ENCODE data around the gene AGMAT.

Gene AGMAT

DNA sequence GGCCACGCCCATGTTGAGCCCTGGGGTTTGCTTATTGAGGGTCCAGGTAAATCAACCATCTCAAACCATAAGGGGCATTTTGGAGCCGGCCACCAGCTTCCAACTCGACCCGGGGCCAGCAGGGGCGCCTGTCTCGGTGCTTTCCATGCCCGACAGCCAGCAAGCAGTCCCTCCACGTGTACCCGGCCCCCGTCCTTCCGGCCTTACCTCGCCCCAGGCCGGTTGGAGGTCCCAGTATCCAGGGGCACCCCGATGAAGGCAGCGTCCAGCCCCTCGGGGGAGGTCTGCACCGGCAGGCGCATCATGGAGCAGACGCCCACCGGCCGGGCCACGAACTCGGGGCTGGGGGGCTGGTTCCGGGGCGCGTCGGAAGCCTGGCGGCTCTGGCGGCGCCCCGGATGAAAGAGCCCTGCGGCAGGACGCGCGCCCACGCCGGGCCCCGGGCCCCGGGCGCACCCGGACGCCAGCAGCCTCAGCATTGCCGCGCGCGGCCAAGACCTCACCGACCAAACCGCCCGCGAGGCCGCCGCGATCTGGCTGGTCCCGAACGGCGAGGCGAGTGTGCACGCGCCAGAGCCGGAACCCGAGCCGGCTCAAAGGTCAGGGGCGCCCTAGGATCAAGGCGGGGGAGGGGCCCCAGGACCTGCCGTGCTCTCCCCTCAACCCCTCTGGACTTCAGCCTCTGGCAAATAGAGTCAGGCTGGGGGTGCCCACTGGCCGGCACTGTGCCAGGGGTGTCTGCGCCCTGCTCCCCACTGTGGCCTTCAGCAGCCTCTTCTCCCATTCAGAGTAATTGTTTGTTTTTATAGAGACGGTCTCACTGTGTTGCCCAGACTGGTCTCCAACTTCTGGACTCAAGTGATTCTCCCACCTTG is at the start of gene AGMAT:
AGMAT (minus strand) TSS at position 563 of the 875 bp plus-strand sequence; CDS start at position 479, 84 bp downstream.
- TF ChIP-seq, protein P1, sequence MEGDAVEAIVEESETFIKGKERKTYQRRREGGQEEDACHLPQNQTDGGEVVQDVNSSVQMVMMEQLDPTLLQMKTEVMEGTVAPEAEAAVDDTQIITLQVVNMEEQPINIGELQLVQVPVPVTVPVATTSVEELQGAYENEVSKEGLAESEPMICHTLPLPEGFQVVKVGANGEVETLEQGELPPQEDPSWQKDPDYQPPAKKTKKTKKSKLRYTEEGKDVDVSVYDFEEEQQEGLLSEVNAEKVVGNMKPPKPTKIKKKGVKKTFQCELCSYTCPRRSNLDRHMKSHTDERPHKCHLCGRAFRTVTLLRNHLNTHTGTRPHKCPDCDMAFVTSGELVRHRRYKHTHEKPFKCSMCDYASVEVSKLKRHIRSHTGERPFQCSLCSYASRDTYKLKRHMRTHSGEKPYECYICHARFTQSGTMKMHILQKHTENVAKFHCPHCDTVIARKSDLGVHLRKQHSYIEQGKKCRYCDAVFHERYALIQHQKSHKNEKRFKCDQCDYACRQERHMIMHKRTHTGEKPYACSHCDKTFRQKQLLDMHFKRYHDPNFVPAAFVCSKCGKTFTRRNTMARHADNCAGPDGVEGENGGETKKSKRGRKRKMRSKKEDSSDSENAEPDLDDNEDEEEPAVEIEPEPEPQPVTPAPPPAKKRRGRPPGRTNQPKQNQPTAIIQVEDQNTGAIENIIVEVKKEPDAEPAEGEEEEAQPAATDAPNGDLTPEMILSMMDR (IDR thresholded peaks at IDR 0.05): peak; percentile 31
- peaks cover 4% of the 10 kb centered on the region for H3K4me1 Mint-ChIP-seq
- peak; percentile 63 for DNase-seq
- H3K36me3 Mint-ChIP-seq (ENCODE audit: low read depth): peaks cover 6% of the 10 kb centered on the region
- H3K9me3 Mint-ChIP-seq: no peaks in the 10 kb centered on the region
- H3K4me3 Mint-ChIP-seq: peak within 1 kb of the TSS; percentile 78
- H3K27me3 Mint-ChIP-seq (ENCODE audit: low read depth, poor library complexity): peaks cover 24% of the 10 kb centered on the region
- H3K27ac Mint-ChIP-seq: no peak within 1 kb of the TSS

DNA sequence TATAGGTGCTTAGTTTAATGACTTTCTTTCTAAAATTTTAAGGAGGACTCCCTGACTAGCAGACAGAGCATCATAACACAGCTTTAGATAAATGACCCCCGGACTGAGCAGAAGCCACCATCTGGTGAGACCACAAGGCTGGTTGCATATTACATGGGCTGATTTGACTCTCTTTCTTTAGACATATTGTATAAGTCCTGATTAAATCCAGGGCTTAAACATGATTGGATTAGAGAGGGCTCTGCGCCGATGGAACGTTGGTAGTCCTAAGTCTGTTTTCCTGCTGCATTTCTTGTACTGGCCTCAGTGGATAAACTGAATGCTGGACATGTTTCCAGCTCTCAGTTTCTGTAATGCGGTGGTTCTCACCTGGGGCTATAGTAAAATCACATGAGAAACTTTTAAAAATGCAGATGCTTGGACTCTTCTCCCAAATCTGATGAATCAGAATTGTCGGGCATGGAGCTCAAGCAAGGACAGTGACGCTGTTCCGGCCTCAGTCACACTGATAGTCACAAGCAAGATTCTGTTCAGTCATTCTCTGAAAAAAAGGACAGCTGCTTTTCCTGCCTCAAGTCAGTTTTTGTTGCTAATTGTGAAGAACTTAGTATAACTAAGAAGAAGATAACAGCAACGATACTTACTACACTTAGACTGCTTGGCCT is 49.0 kb upstream of the AGMAT start:
- peak overlapping the region; percentile 53 for H3K27ac Mint-ChIP-seq
- DNase-seq: no peak
- TF ChIP-seq, protein P1 (IDR thresholded peaks at IDR 0.05): no peak
- peaks cover 6% of the 10 kb centered on the region for H3K4me1 Mint-ChIP-seq
- H3K4me3 Mint-ChIP-seq: no peak overlapping the region
- H3K36me3 Mint-ChIP-seq (ENCODE audit: low read depth): peaks cover 90% of the 10 kb centered on the region
- H3K27me3 Mint-ChIP-seq (ENCODE audit: low read depth, poor library complexity): no peaks in the 10 kb centered on the region
- no peaks in the 10 kb centered on the region for H3K9me3 Mint-ChIP-seq

- no peak for DNase-seq
- H3K4me3 Mint-ChIP-seq: no peak overlapping the region
- H3K27me3 Mint-ChIP-seq (ENCODE audit: low read depth, poor library complexity): no peaks in the 10 kb centered on the region
- TF ChIP-seq, protein P1 (IDR thresholded peaks at IDR 0.05): no peak
- peaks cover 40% of the 10 kb centered on the region for H3K4me1 Mint-ChIP-seq
- peak overlapping the region; percentile 37 for H3K27ac Mint-ChIP-seq
- peaks cover 58% of the 10 kb centered on the region for H3K36me3 Mint-ChIP-seq (ENCODE audit: low read depth)
- no peaks in the 10 kb centered on the region for H3K9me3 Mint-ChIP-seq
These were observed 43.2 kb upstream of the AGMAT start for GRCh38 chr1:15628003-15628402.

- TF ChIP-seq, protein P1 (IDR thresholded peaks at IDR 0.05): no peak
- no peak for DNase-seq
- H3K36me3 Mint-ChIP-seq (ENCODE audit: low read depth): peaks cover 55% of the 10 kb centered on the region
- no peaks in the 10 kb centered on the region for H3K27me3 Mint-ChIP-seq (ENCODE audit: low read depth, poor library complexity)
- H3K9me3 Mint-ChIP-seq: no peaks in the 10 kb centered on the region
- no peak overlapping the region for H3K4me3 Mint-ChIP-seq
- peak overlapping the region; percentile 37 for H3K27ac Mint-ChIP-seq
- peaks cover 45% of the 10 kb centered on the region for H3K4me1 Mint-ChIP-seq
These were observed 42.6 kb upstream of the AGMAT start for GRCh38 chr1:15627343-15627988.

DNA sequence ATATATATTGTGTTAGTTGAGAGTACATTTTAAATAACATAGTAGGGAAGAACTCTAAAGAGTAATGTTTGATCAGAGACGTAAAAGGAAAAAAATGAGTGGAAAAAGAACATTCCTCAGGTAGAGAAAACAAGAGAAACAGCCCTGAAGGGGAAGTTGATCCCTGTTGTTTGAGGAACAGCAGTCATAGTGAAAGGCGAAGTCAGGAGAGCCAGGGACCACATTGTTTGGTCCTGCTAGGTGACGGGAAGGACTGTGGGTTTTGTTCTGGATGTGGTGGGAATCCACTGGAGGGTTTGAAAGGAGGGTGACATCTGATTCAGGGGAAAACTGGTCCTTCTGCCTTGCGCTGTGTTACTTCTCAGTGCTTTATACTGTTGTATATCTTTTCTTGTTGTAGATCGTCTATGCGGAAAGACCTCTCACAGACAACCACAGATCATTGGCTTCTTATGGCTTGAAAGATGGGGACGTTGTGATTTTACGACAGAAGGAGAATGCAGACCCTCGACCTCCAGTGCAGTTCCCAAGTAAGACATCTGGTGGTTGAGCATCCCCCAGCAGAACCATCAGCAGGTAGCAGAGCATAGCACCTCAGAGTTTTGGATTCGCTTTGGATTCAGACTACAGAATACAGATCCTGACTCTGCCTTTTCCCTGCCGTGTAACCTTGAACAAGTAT is 41.6 kb upstream of the AGMAT start:
- Mint-ChIP-seq H3K27ac (peak overlapping the region; percentile 96), H3K9me3 (no peaks in the 10 kb centered on the region), H3K4me1 (peaks cover 55% of the 10 kb centered on the region), H3K4me3 (no peak overlapping the region), H3K27me3 (ENCODE audit: low read depth, poor library complexity) (no peaks in the 10 kb centered on the region), H3K36me3 (ENCODE audit: low read depth) (peaks cover 45% of the 10 kb centered on the region)
- DNase-seq: no peak
- TF ChIP-seq, protein P1 (IDR thresholded peaks at IDR 0.05): no peak
